Ovary (tissue), 9 donors: ENCODE results near the gene PREB. TPM values are rescaled to one million over a fixed set of nuclear protein-coding genes. Genes with fewer than 3 reads are reported as not detected.

Source experiments
- DNase-seq, 5 donors: peaks; one replicate each; pipeline ENCODE4 v3.0.0-alpha.2; 2019 to 2020
- H3K27ac ChIP-seq, 2 donors: fragments of 200-600 bp; one replicate each; pipeline versions ENCODE4 v1.5.1 to v1.8.0; 2019 to 2022
- H3K27me3 ChIP-seq: fragments of 200-600 bp; one replicate; pipeline ENCODE4 v1.8.0; 2022
- H3K36me3 ChIP-seq: fragments of 200-600 bp; sonication (generic); one replicate; pipeline ENCODE4 v1.5.1; 2019
- H3K4me1 ChIP-seq: one replicate; pipeline ENCODE4 v1.8.1; 2013; ENCODE audit warnings: mild to moderate bottlenecking, moderate library complexity; ENCODE audit not compliant: insufficient read depth
- H3K4me3 ChIP-seq: fragments of 200-600 bp; sonication (generic); one replicate; pipeline ENCODE4 v1.5.1; 2017
- H3K9me3 ChIP-seq, 2 donors: fragments of 200-600 bp in 1 of 2; sonication (generic) in 1 of 2; one replicate each; pipeline versions ENCODE4 v1.5.1 to v1.8.1; 2013 to 2019; ENCODE audit warnings: mild to moderate bottlenecking in 1 of 2, moderate library complexity in 1 of 2
- EP300 ChIP-seq: sonication (generic); formaldehyde crosslinking; IDR thresholded peaks from one replicate; pipeline ENCODE4 v1.6.1; 2017; ENCODE audit warnings: antibody characterized with exemption
- POLR2A ChIP-seq: fragments of 450-650 bp; IDR thresholded peaks from one replicate; pipeline ENCODE4 v1.6.1; 2017; ENCODE audit warnings: antibody characterized with exemption, mild to moderate bottlenecking, moderate library complexity
- WGBS, 3 donors: extraction: QIAGEN DNeasy Blood & Tissue Kit in 1 of 3; methylation state at CpG; one replicate each; pipeline versions ENCODE4 v1.1.5 to v1.1.7; 2013 to 2017; 5-methylcytosine and 5-hydroxymethylcytosine counted together
- intact Hi-C, 4 donors: fragments of 100-400 bp; cut with DNase I; formaldehyde crosslinking; loops; one replicate each; pipeline versions ENCODE4 v1.11.0 to v1.15.1; 2022 to 2023
- polyA plus RNA-seq, 2 donors: library from polyadenylated mRNA; stranded (reverse); fragments of 200-250 nt in 1 of 2; fragments of 350-450 nt in 1 of 2; fragmentation: Illumina TruSeq in 1 of 2; extraction: RNeasy Lipid Tissue Mini Kit (QIAGEN cat#74804) in 1 of 2; gene quantifications; one replicate each; pipeline ENCODE4 v1.2.3, GENCODE V29; 2013 to 2014
- total RNA-seq, 7 donors: library from RNA; depleted of rRNA in 2 of 7; stranded (reverse); fragments of >200 nt in 2 of 7; fragmentation: NEBNext Ultra II Directional in 3 of 7; extraction: Animal tissue kit (Norgen Biotek cat#: 25700) in 3 of 7; gene quantifications; one replicate each; pipeline versions ENCODE4 v1.1.0 to v1.2.4, GENCODE V29; 2016 to 2023
- TF ChIP-seq, protein P1 (sequence below), 3 donors: fragments of 450-650 bp in 2 of 3; fragments of 200-600 bp in 1 of 3; IDR thresholded peaks; one replicate each; pipeline versions ENCODE4 v1.5.1 to v1.8.0; 2016 to 2022; ENCODE audit warnings: antibody characterized with exemption in 3 of 3, mild to moderate bottlenecking in 1 of 3
- donor health status: DM: no; HTN: no; CAD: no; lungs with moderate emphysema.
- donor health status: DM: no; HTN: no; CAD: no.
- donor health status: Bipolar disorder and iron deficiency.
- donor health status: DM: yes; HTN: yes; CAD: no.
- donor health status: DM: no; HTN: no; CAD: no.
- donor health status: DM: yes; HTN: yes; CAD: no.

The PREB gene
- total and polyA plus RNA-seq, 9 donors: 42.7 to 113 (median 67.2) TPM

DNA sequence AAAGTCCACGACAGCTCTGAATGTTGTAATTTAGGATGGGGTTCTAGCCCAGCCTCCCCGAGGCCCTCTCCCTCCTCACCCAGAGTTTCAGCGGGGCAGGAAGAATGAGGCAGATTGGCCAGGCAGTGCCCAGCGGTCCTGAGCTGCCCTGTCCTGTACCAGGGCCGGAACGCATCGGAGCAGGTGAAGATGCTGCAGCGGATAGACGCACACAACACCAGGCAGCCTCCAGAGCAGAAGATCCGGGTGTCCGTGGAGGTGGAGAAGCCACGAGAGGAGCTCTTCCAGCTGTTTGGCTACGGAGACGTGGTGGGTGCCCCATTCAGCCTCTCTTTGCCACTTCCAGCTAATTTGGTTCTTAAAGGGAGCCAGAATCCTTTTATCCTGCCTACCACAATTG lies 37.1 kb downstream of the PREB start:
- Histone ChIP-seq H3K27me3 (no peaks in the 10 kb centered on the region), H3K36me3 (no peaks in the 10 kb centered on the region), H3K9me3 (no peaks in the 10 kb centered on the region), H3K4me1 (no peaks in the 10 kb centered on the region), H3K27ac (no peak overlapping the region), H3K4me3 (no peak overlapping the region)
- WGBS, 3 donors: 79 to 86% (median 84%) methylated on average over 14 of the region's 14 CpGs
- intact Hi-C loops: loop anchor here (5.0 to 10.0 kb wide), 4 partner anchors 95 to 185 kb away; partner anchors contain the start of genes DNAJC5G (in 3 of the 4) and TRIM54 (in 1 of the 4)
- peak in 1 of 5 donors; percentile 17 for DNase-seq
- TF ChIP-seq, protein P1, sequence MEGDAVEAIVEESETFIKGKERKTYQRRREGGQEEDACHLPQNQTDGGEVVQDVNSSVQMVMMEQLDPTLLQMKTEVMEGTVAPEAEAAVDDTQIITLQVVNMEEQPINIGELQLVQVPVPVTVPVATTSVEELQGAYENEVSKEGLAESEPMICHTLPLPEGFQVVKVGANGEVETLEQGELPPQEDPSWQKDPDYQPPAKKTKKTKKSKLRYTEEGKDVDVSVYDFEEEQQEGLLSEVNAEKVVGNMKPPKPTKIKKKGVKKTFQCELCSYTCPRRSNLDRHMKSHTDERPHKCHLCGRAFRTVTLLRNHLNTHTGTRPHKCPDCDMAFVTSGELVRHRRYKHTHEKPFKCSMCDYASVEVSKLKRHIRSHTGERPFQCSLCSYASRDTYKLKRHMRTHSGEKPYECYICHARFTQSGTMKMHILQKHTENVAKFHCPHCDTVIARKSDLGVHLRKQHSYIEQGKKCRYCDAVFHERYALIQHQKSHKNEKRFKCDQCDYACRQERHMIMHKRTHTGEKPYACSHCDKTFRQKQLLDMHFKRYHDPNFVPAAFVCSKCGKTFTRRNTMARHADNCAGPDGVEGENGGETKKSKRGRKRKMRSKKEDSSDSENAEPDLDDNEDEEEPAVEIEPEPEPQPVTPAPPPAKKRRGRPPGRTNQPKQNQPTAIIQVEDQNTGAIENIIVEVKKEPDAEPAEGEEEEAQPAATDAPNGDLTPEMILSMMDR (IDR thresholded peaks at IDR 0.05): no peak

DNA sequence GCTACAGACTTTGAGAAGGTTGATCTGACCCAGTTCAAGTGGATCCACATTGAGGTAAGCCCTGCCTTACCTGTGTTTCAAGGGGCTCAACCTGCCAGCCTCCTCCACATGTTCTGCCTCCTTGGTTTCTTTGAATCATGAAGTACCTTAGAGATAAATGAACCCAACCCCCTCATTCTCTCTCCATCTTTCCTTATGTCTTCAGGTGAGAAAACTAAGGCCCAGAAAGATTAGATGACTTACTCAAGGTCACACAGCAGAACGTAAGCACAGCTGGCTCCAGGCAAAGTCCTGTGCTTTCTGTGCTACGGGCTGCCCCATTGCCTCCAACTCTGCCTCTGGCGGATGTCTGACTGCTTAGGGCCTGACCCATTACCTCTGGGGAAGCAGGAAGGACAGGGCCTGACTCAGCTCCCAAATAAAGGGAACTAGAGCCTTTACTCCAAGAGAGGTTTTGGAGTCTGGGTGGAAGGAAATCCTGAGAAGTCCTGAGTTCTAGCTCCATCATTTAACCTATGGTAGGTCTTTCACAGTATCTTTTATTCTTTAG lies 37.6 kb downstream of the PREB start:
- 22 to 43% (median 27%) methylated on average over 3 of the region's 3 CpGs for WGBS, 3 donors
- intact Hi-C loops: loop anchor here (5.0 to 10.0 kb wide), 4 partner anchors 95 to 185 kb away; partner anchors contain the start of genes DNAJC5G (in 3 of the 4) and TRIM54 (in 1 of the 4)
- DNase-seq: no peak
- H3K4me3 ChIP-seq: no peak overlapping the region
- no peaks in the 10 kb centered on the region for H3K36me3 ChIP-seq
- no peaks in the 10 kb centered on the region for H3K4me1 ChIP-seq
- TF ChIP-seq POLR2A: no peak
- TF ChIP-seq EP300: no peak
- TF ChIP-seq, protein P1 (IDR thresholded peaks at IDR 0.05): no peak
- H3K27ac ChIP-seq: no peak overlapping the region
- no peaks in the 10 kb centered on the region for H3K9me3 ChIP-seq
- H3K27me3 ChIP-seq: no peaks in the 10 kb centered on the region

DNA sequence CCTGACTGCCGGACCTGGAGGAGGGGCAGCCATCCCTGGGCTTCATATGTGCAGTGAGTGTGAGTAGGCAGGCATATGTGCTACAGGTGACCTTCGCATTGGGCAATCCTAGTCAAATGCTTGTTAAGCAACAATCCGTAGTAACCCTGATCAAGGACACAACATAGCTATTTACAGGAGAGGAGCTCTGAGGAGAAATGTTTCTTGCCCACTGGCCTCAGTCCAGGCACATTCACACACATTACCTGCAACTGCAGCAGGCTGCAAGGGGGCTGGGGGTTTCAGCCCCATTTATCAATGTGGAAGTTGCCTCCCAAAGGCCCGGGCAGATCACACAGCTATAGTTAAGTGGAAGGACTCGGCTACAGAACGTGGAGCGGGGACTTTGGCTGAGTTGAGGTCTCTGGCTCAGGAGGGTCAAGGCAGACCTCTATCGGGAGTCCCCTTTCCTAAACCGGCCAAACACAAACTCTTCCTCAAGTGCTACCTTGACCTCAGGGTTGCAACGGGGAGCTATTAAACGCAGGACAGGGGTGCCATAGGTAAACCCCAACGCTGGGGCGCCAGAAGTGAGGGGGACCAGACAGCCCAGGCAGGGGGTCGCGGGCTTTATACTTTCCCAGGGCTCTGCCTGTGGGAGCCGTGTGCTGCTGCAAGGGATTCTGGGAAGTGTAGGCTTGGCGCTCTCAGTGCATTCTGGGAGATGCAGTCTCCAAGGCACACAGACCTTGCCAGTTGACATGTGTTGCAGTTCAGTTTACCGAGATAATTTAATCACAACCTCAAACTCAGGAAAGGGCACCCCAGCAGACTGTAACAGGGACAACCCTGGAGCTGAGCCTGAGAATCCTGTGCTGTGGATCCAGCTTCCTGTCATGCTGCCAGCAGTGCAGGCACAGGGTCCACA lies 38.4 kb downstream of the PREB start:
- Histone ChIP-seq H3K4me1 (no peaks in the 10 kb centered on the region), H3K27me3 (no peaks in the 10 kb centered on the region), H3K9me3 (no peaks in the 10 kb centered on the region), H3K36me3 (no peaks in the 10 kb centered on the region), H3K4me3 (peak overlapping the region; percentile 11), H3K27ac (no peak overlapping the region)
- WGBS, 3 donors: 11 to 16% (median 14%) methylated on average over 17 to 18 of the region's 18 CpGs
- intact Hi-C loops: loop anchor here (5.0 to 10.0 kb wide), 4 partner anchors 96 to 186 kb away; partner anchors contain the start of genes DNAJC5G (in 3 of the 4) and TRIM54 (in 1 of the 4)
- TF ChIP-seq POLR2A (no peak), EP300 (no peak)
- TF ChIP-seq, protein P1 (IDR thresholded peaks at IDR 0.05): no peak
- DNase-seq: peak; percentile 62 to 74 (median 72)

DNA sequence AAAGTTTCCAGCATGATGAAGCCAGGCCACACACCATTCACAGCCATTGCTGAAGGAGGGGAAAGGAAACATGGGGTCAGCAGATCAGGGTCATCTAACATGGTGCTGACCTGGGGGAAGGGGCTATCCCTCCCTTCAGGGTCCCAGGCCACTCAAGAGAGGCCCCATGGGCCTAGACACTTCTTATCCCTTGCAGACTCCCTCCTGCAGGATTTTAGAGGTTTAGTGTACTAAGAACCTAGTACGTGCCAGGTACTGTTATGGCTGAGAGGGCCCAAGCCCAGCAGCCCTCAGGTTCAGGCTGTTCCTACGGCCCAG lies 39.0 kb downstream of the PREB start:
- WGBS, 3 donors: 73 to 77% (median 77%) methylated on average over 2 of the region's 2 CpGs
- peak in 1 of 5 donors; percentile 11 for DNase-seq
- no peak overlapping the region for H3K4me3 ChIP-seq
- no peaks in the 10 kb centered on the region for H3K36me3 ChIP-seq
- intact Hi-C loops: loop anchor here (5.0 to 10.0 kb wide), 4 partner anchors 97 to 187 kb away; partner anchors contain the start of genes DNAJC5G (in 3 of the 4) and TRIM54 (in 1 of the 4)
- H3K4me1 ChIP-seq: no peaks in the 10 kb centered on the region
- no peak overlapping the region for H3K27ac ChIP-seq
- no peaks in the 10 kb centered on the region for H3K9me3 ChIP-seq
- no peak for TF ChIP-seq POLR2A
- no peak for TF ChIP-seq EP300
- TF ChIP-seq, protein P1 (IDR thresholded peaks at IDR 0.05): no peak
- H3K27me3 ChIP-seq: no peaks in the 10 kb centered on the region
